ENCODE data around the gene REEP3. TPM values are rescaled to one million over a fixed set of nuclear protein-coding genes. Genes with fewer than 3 reads are reported as not detected.
A peak's percentile ranks its signal among the peaks of the same experiment; 100 is the strongest.

REEP3 gene
- total and polyA plus RNA-seq, 2 donors (not counting 1 experiment from before 2014, with no cell fraction given), result 2.2 to 8.8 TPM

- TF ChIP-seq CTCF (IDR thresholded peaks at IDR 0.05) (no peak), EZH2 (IDR thresholded peaks at IDR 0.05; ENCODE audit: borderline replicate concordance, insufficient read depth, low read depth, low read length, poor library complexity, severe bottlenecking) (no peak)
- Histone ChIP-seq H3K36me3 (replicated peaks in 1 of 2; ENCODE audit: control extremely low read depth in 1 of 2, control insufficient read depth in 1 of 2, extremely low read depth in 1 of 2, insufficient read depth in 2 of 2, low read length in 1 of 2) (no peaks in the 10 kb centered on the region), H3K4me2 (replicated peaks; ENCODE audit: low read depth, low read length, poor library complexity, severe bottlenecking) (peak overlapping the region; percentile 91), H3K27ac (ENCODE audit: low read length in 2 of 2) (peak overlapping the region; percentile 75 to 79), H3K9me3 (ENCODE audit: control extremely low read depth in 1 of 3, control insufficient read depth in 2 of 3, insufficient read depth in 1 of 3, low read length in 2 of 3) (no peaks in the 10 kb centered on the region), H3K79me2 (ENCODE audit: control insufficient read depth, insufficient read depth, low read length) (peaks cover 76% of the 10 kb centered on the region), H3K9ac (ENCODE audit: low read length) (peak overlapping the region; percentile 82), H2AFZ (ENCODE audit: insufficient read depth, low read depth, low read length, poor library complexity, severe bottlenecking) (peak overlapping the region; percentile 92), H3K27me3 (replicated peaks in 1 of 4; ENCODE audit: control extremely low read depth in 1 of 4, control insufficient read depth in 3 of 4, insufficient read depth in 4 of 4, low read length in 3 of 4) (no peaks in the 10 kb centered on the region), H4K20me1 (ENCODE audit: control insufficient read depth, insufficient read depth, low read length, poor library complexity, severe bottlenecking) (peaks cover 6% of the 10 kb centered on the region), H3K4me3 (ENCODE audit: control extremely low read depth in 1 of 5, extremely low read depth in 1 of 5, insufficient read depth in 1 of 5, low read depth in 2 of 5, low read length in 4 of 5) (peak overlapping the region; percentile 46 to 89 (median 82)), H3K4me1 (ENCODE audit: control insufficient read depth in 2 of 2, insufficient read depth in 2 of 2, low read length in 2 of 2) (peaks cover 6 to 17% of the 10 kb centered on the region in 2 donors)
- Mint-ChIP-seq H3K4me1 (peaks cover 39% of the 10 kb centered on the region), H3K27ac (peak overlapping the region; percentile 89), H3K9me3 (ENCODE audit: insufficient read depth) (no peaks in the 10 kb centered on the region), H3K27me3 (no peaks in the 10 kb centered on the region), H3K4me3 (peak overlapping the region; percentile 91)
- under 1% methylated on average over 96 of the region's 102 CpGs for WGBS (ENCODE audit: insufficient coverage)
- POLR2A ChIA-PET, result interaction anchor here (0.6 to 1.6 kb wide), 6 partner anchors 56 to 257 kb away, joined by 3 to 6 read pairs (median 4); partner anchors contain the start of gene JMJD1C
- ATAC-seq (ENCODE audit: low read depth), result peak; percentile 62
- peak; percentile 91 for DNase-seq
- CTCF ChIA-PET, result interaction anchor here (1.3 to 3.1 kb wide), 3 partner anchors 107 to 199 kb away, joined by 4 to 13 read pairs (median 12); no protein-coding TSS in a partner anchor
- intact Hi-C loops (cut with micrococcal nuclease), result loop anchor here (1.0 to 5.0 kb wide), 5 partner anchors 56 to 304 kb away; partner anchors contain the start of gene JMJD1C
These were observed 445 bp downstream of the REEP3 start for GRCh38 chr10:63521416-63522276.

All from B cell (primary cell).